Activated naive CD4-positive, alpha-beta T cell treated with anti-CD3 and anti-CD28 coated beads, Interleukin-2, amount 50 U/mL, for 16 hours (primary cell): ENCODE results near the gene TBC1D22A.
A peak's percentile ranks its signal among the peaks of the same experiment; 100 is the strongest.

Experiments used
- DNase-seq: peaks from one replicate; pipeline ENCODE4 v3.0.0-alpha.2; 2020

TBC1D22A gene

GRCh38 chr22:46737105-46737975 is 25.1 kb upstream of the TBC1D22A start:
- DNase-seq, result peak; percentile 41

GRCh38 chr22:46737976-46738646 is 24.3 kb upstream of the TBC1D22A start, which contains the start of gene CERK:
CERK (minus strand) TSS chr22:46738252; CDS start chr22:46738148, 104 bp downstream.
- DNase-seq, result peak; percentile 62

- peak; percentile 34 for DNase-seq
Measured at GRCh38 chr22:46738647-46739093, 23.8 kb upstream of the TBC1D22A start.

GRCh38 chr22:46739094-46739870 is 23.2 kb upstream of the TBC1D22A start:
- peak; percentile 73 for DNase-seq

- no peak for DNase-seq
Measured at GRCh38 chr22:46740910-46741780, 21.3 kb upstream of the TBC1D22A start.

- DNase-seq, result no peak
Measured at GRCh38 chr22:46741974-46742519, 20.4 kb upstream of the TBC1D22A start.

GRCh38 chr22:46742576-46743221 is 19.8 kb upstream of the TBC1D22A start:
- no peak for DNase-seq

GRCh38 chr22:46744581-46744980 is 17.9 kb upstream of the TBC1D22A start:
- no peak for DNase-seq

- no peak for DNase-seq
Measured at GRCh38 chr22:46746192-46746591, 16.3 kb upstream of the TBC1D22A start.

- no peak for DNase-seq
Measured at GRCh38 chr22:46746620-46747019, 15.8 kb upstream of the TBC1D22A start.

- no peak for DNase-seq
Measured at GRCh38 chr22:46747646-46748045, 14.8 kb upstream of the TBC1D22A start.

- DNase-seq, result no peak
Measured at GRCh38 chr22:46748206-46748907, 14.1 kb upstream of the TBC1D22A start.

GRCh38 chr22:46748908-46749675 is 13.4 kb upstream of the TBC1D22A start:
- DNase-seq, result peak; percentile 49

- no peak for DNase-seq
Measured at GRCh38 chr22:46749682-46750529, 12.5 kb upstream of the TBC1D22A start.

GRCh38 chr22:46750530-46750800 is 12.0 kb upstream of the TBC1D22A start:
- DNase-seq, result no peak

GRCh38 chr22:46750863-46751443 is 11.5 kb upstream of the TBC1D22A start:
- no peak for DNase-seq

GRCh38 chr22:46752286-46752987 is 10.0 kb upstream of the TBC1D22A start:
- DNase-seq, result no peak

- DNase-seq, result no peak
Measured at GRCh38 chr22:46752988-46753310, 9.5 kb upstream of the TBC1D22A start.
